GM21381 (cell line): ENCODE results near the gene HECW1.
"Not testable (repeated sequence)": the region's sequence is repeated elsewhere in the genome, so short reads cannot be mapped to it uniquely, and the experiment has no call there.

Experiments
- ATAC-seq: cut with Tn5 transposase; IDR thresholded peaks from one replicate; pipeline ENCODE4 v1.9.1; 2021; ENCODE audit warnings: mild to moderate bottlenecking, moderate library complexity; ENCODE audit not compliant: unreplicated experiment

Gene HECW1

DNA sequence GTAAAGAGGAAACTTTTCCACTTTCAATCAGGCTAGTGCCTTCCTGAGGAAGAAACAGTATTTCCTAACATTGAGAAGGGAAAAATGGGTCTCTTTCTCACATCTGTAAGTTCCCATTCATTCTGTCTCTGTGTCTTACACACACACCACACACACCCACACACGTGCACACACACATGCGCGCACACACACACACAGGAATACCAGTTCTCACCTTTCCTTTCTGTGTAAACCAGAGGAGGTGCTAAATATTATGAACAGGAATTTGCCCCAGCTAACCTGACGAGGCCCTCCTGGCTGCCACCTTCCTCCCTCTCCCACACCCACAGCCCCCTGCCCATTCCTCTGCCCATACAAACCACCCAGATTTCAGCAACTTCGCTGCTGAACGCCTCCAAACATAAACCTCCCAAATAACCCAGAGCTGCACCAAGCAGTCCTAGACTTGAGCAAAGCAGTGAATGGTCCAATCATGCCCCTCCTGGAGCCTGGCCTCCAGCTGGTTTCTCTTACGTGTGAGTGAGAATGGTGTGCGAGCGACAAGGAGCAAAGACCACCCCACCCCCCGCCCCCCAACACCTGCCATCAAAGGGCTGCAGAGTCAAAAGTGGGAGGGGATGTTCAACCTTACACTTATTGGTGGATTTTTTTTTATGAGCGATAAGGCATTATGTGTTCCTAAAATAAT is 190.5 kb downstream of the HECW1 start:
- no peak for ATAC-seq

GRCh38 chr7:43303740-43304241 is 191.3 kb downstream of the HECW1 start:
- no peak for ATAC-seq

DNA sequence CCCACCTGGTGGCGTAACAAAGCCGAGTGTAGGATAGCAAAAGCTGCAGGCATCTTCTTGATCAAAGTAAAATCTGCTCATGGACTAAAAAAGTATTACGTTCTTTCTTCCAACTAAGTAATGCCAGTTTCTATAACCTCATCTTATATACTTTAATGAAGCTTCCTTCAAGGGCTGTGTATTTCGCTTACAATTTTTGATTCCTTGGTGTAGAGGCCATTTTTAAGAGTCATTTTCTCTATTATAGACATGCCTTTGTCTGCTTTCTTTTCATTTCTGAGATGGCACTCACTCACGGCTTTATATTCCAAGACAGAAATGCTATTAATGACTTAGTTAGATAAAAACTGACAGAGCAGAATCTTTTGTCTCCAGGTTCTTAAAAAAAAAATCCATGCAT is 194.0 kb downstream of the HECW1 start:
- no peak for ATAC-seq

- ATAC-seq: no peak
Observed at GRCh38 chr7:43307522-43307921, 195.1 kb downstream of the HECW1 start.

- no peak for ATAC-seq
Observed at GRCh38 chr7:43308913-43309705, 196.7 kb downstream of the HECW1 start.

- no peak for ATAC-seq
Observed at GRCh38 chr7:43309706-43310022, 197.2 kb downstream of the HECW1 start.

DNA sequence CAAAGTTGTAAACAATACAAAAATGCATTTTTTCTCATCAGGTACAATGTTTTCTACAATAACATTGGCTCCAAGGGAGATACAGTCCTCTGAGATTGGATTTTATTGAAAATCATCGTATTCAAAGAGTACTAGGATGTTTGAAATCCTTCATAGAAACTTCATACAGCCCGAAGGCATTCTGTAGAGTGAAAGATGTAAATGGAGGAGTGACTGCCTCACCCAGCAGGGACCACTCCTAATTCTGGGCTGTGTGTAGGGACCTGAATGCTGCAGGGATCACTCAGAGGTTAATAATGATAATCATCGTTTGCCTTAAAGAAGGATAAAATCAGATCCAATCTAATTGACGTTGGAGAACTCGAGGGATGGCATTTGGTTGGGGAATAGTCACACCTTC is 198.6 kb downstream of the HECW1 start:
- no peak for ATAC-seq

GRCh38 chr7:43311694-43312093 is 199.2 kb downstream of the HECW1 start:
- ATAC-seq: no peak

DNA sequence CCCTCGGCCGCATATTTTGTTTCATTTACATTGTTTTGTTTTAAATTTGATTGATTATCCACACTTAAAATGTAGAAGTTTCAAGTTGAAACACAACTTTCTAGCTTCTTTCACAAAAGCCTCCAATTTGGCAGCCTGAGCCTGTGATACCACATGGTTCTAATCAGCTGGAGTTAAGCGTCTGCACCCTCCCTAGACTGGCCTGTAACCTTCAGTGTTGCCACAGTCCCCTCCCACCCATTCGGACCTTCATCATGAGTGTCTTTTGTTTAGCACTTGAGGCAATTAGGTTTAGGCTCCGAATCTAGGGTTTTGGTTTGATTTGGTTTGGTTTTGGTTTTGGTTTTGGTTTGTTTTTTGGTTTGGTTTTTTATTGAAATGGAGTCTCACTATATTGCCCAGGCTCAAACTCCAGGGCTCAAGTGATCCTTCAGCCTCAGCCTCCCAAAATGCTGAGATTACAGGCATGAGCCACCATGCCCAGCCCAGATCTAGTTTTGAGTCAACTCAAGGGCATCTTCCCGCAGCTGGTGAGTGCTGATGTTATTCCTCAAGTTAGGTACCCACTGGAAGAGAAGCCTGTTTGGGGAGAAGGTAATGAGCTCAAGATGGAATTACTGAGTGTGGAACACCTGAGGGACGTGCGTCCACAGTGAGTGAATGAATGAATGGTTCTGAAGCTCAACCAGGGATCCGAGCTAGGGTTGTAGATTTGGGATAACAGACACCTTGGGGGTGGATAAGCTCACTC is 201.4 kb downstream of the HECW1 start:
- no peak for ATAC-seq

DNA sequence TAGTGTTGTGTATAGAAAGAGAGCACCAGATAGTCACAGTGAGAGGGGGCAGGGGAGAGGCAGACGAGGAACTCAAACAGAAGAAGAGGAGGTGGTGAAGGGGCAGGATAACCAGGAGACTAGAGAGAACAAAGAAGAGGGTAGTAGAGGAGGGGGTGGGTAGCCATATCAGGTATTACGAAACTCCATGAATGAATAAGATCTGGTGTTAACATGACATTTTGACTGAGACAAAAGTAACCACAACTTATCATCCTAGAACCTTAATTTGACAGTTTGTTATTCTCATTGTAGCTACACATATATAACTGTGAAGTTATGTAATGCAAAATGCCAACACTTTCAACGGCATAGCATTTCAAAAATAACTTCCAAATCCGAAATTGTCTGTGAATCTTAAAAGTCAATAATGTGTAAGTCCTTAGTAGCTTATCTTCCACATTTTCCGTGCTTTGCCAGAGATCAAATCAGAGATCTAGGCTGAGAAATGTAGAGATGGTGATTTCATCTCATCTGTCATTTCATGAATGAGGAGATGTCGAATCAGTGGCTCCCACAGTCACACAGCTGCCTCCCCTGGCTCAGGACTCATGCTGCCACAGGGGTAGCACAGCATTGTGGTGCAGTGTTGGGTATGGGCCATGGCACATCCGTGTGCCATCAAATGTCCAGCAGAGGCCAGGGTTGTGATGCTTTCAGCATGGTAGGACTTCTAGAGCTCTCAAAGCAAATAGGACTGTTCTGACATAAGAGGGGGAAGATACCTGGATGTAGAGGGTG is 202.1 kb downstream of the HECW1 start:
- ATAC-seq: no peak

- no peak for ATAC-seq
Observed at GRCh38 chr7:43317075-43317474, 204.6 kb downstream of the HECW1 start.

DNA sequence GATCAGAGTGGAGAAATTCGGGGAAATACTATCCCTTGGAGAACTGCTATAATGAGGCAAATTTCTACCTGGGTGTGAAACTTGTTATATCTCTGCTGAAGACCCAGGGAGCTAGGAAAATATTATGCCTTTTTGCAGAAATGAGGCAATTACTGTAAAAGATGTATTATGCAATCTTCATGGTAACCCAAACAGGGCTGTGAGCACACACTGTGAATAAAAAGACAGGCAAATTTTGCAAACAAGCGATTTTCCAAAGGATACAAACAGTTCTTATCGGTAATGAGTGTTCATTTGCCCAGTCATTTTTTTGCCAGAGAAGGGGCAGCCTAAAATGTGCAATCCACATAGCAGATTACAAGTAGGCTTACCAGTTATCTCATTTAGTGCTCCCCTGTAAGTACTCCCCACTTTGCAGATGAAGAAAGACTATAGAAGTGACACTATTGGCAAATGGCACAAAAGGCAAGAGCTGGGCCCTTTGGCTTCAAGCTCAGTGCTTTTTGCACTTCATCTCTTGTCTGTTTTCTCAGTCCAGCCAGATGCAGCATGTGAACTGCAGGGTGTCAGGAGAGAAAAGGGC is 205.8 kb downstream of the HECW1 start:
- no peak for ATAC-seq

DNA sequence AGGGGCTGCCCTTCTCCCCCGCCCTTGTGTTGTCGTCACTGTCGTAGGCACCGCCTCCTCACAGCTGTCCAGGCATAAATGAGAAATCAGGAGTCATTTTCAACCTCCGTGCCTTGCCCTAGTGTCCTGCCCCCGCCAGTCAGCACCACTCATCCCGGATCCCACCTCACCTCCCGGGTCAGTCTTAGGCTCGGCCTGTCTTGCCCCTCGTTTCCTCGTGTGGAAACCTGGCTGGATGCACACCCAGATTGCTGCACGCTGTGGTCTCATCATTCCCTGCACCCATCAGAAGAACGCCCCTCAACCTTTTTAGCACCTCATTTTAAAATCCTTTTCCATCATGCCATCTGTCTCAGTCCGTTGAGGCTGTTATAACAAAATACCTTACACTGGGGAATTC is 213.1 kb downstream of the HECW1 start:
- no peak for ATAC-seq

DNA sequence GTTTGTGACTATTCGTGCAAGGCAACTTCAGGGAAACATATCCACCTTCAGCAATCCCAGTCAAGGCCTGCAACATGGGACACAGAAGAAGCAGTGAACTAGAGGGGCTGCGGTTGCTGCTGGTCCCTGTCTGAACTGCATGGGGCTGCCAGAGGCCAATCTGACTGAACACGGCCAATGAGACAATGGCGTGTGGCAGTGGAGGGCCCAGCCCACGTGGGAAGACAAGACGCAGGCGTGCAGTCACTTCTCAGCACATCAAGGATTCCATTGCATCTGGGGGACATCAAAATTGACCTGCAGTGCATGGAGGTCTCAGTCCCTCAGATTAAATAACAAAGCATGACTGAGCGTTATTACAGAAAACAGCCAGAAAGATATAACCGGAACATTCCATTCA is 215.9 kb downstream of the HECW1 start:
- no peak for ATAC-seq

- ATAC-seq: no peak
Observed at GRCh38 chr7:43328785-43329380, 216.4 kb downstream of the HECW1 start.

- no peak for ATAC-seq
Observed at GRCh38 chr7:43332193-43332796, 219.8 kb downstream of the HECW1 start.

DNA sequence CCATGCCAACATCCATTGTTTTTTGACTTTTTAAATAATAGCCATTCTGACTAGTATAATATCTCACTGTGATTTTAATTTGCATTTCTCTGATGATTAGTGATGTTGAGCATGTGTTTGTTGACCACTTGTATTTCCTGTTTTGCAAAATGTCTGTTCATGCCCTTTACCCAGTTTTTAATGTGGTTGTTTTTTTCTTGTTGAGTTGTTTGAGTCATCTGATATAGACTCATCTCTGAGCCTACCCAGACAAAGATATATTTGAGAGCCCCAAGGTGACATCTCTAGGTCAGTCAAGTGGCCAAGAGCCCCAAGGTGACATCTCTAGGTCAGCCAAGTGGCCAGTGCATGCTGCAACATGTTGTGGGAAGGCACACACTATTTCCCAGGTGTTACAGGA is 224.7 kb downstream of the HECW1 start:
- no peak for ATAC-seq

- ATAC-seq: no peak
Observed at GRCh38 chr7:43337811-43338210, 225.4 kb downstream of the HECW1 start.

GRCh38 chr7:43341132-43341531 is 228.7 kb downstream of the HECW1 start:
- ATAC-seq: no peak

GRCh38 chr7:43343417-43343816 is 231.0 kb downstream of the HECW1 start:
- not testable (repeated sequence) for ATAC-seq
